GM23338 (cell line): ENCODE measurements around the gene WDR27. TPM values are rescaled to one million over a fixed set of nuclear protein-coding genes. Genes with fewer than 3 reads are reported as not detected.

ENCODE experiments used
- ATAC-seq: fragments of 200-7000 bp; cut with Tn5 transposase; 3 replicates; pipeline ENCODE4 v1.9.1; 2020
- DNase-seq: peaks from one replicate; pipeline ENCODE4 v3.0.0-alpha.2; 2015; ENCODE audit warnings: low spot score
- H2AFZ ChIP-seq: fragments of 200-600 bp; sonication (generic); 2 replicates; pipeline ENCODE4 v1.8.0; 2016; ENCODE audit warnings: antibody characterized with exemption, mild to moderate bottlenecking, moderate library complexity
- H3F3A ChIP-seq: fragments of 200-600 bp; sonication (generic); replicated peaks from 2 replicates; pipeline ENCODE4 v1.8.0; 2017; ENCODE audit warnings: antibody characterized with exemption, mixed run types, low read depth
- H3K27ac ChIP-seq: fragments of 200-600 bp; sonication (generic); 2 replicates; pipeline ENCODE4 v1.6.1; 2016; ENCODE audit warnings: low read depth
- H3K27me3 ChIP-seq: fragments of 200-600 bp; sonication (generic); 2 replicates; pipeline ENCODE4 v1.8.0; 2016; ENCODE audit warnings: mild to moderate bottlenecking, mixed run types, moderate library complexity; ENCODE audit not compliant: insufficient read depth
- H3K36me3 ChIP-seq: fragments of 200-600 bp; sonication (generic); 2 replicates; pipeline ENCODE4 v1.8.0; 2016; ENCODE audit warnings: mild to moderate bottlenecking; ENCODE audit not compliant: insufficient read depth
- H3K4me1 ChIP-seq: fragments of 200-600 bp; sonication (generic); 2 replicates; pipeline ENCODE4 v1.8.0; 2016; ENCODE audit warnings: mild to moderate bottlenecking, moderate library complexity; ENCODE audit not compliant: insufficient read depth
- H3K4me2 ChIP-seq: fragments of 200-600 bp; sonication (generic); 2 replicates; pipeline ENCODE4 v1.7.1; 2017; ENCODE audit warnings: mixed run types
- H3K4me3 ChIP-seq: fragments of 200-600 bp; sonication (generic); 2 replicates; pipeline ENCODE4 v1.6.1; 2016; ENCODE audit warnings: mixed run types
- H3K79me2 ChIP-seq: fragments of 200-600 bp; sonication (generic); replicated peaks from 2 replicates; pipeline ENCODE4 v1.8.0; 2017; ENCODE audit warnings: mild to moderate bottlenecking; ENCODE audit not compliant: insufficient read depth
- H3K9me2 ChIP-seq: fragments of 200-600 bp; sonication (generic); 2 replicates; pipeline ENCODE4 v1.8.0; 2017; ENCODE audit not compliant: insufficient read depth
- H4K20me1 ChIP-seq: fragments of 200-600 bp; sonication (generic); replicated peaks from 2 replicates; pipeline ENCODE4 v1.8.0; 2017; ENCODE audit warnings: mild to moderate bottlenecking; ENCODE audit not compliant: insufficient read depth
- H3K27ac Mint-ChIP-seq: 2 replicates; pipeline ENCODE4 v1.8.0; 2020; ENCODE audit warnings: inconsistent platforms, mild to moderate bottlenecking, moderate library complexity, mixed read lengths
- H3K27me3 Mint-ChIP-seq: 3 replicates; pipeline ENCODE4 v1.8.0; 2022; ENCODE audit warnings: low read depth, mild to moderate bottlenecking, moderate library complexity, mixed read lengths, inconsistent platforms; ENCODE audit not compliant: insufficient read depth, poor library complexity
- H3K36me3 Mint-ChIP-seq: 3 replicates; pipeline ENCODE4 v1.8.0; 2021; ENCODE audit warnings: low read depth, mild to moderate bottlenecking, inconsistent platforms, moderate library complexity, mixed read lengths
- H3K4me1 Mint-ChIP-seq: 3 replicates; pipeline ENCODE4 v1.8.0; 2020; ENCODE audit warnings: mild to moderate bottlenecking, inconsistent platforms, mixed read lengths
- H3K4me3 Mint-ChIP-seq: 3 replicates; pipeline ENCODE4 v1.8.0; 2021; ENCODE audit warnings: moderate library complexity, mild to moderate bottlenecking, inconsistent platforms, mixed read lengths
- H3K9me3 Mint-ChIP-seq: 3 replicates; pipeline ENCODE4 v1.8.0; 2020; ENCODE audit warnings: moderate library complexity, mild to moderate bottlenecking, inconsistent platforms, mixed read lengths
- ETS1 ChIP-seq: IDR thresholded peaks from 2 replicates; pipeline ENCODE4 v1.6.1; 2016; ENCODE audit warnings: antibody characterized with exemption
- EZH2 ChIP-seq: fragments of 200-600 bp; sonication (generic); IDR thresholded peaks from one replicate; pipeline ENCODE4 v1.8.0; 2017; ENCODE audit warnings: antibody characterized with exemption, mild to moderate bottlenecking, low read depth; ENCODE audit not compliant: unreplicated experiment
- EZH2phosphoT487 ChIP-seq: fragments of 200-600 bp; sonication (generic); IDR thresholded peaks from one replicate; pipeline ENCODE4 v1.8.1; 2018; ENCODE audit warnings: antibody characterized with exemption; ENCODE audit not compliant: unreplicated experiment
- JUNB ChIP-seq: IDR thresholded peaks from one replicate; pipeline ENCODE4 v1.6.1; 2016; ENCODE audit warnings: antibody characterized with exemption; ENCODE audit not compliant: unreplicated experiment
- NANOG ChIP-seq: IDR thresholded peaks from 2 replicates; pipeline ENCODE4 v1.6.1; 2016; ENCODE audit warnings: antibody characterized with exemption, borderline replicate concordance
- POLR2AphosphoS5 ChIP-seq: IDR thresholded peaks from 2 replicates; pipeline ENCODE4 v1.6.1; 2016; ENCODE audit warnings: antibody characterized with exemption, low read depth
- STAT1 ChIP-seq: IDR thresholded peaks from one replicate; pipeline ENCODE4 v1.6.1; 2016; ENCODE audit warnings: antibody characterized with exemption; ENCODE audit not compliant: unreplicated experiment
- ZNF114 ChIP-seq: fragments of 250-450 bp; sonication (Bioruptor Pico); IDR thresholded peaks from 2 replicates; pipeline ENCODE4 v1.5.0; 2020; ENCODE audit warnings: mild to moderate bottlenecking, moderate library complexity
- ZNF331 ChIP-seq: fragments of 250-450 bp; sonication (Bioruptor Pico); IDR thresholded peaks from 2 replicates; pipeline ENCODE4 v1.5.0; 2020; ENCODE audit warnings: low read depth, mild to moderate bottlenecking, moderate library complexity
- ZNF462 ChIP-seq: fragments of 250-450 bp; sonication (Bioruptor Pico); IDR thresholded peaks from 2 replicates; pipeline ENCODE4 v1.5.0; 2020; ENCODE audit warnings: mild to moderate bottlenecking, moderate library complexity
- polyA plus RNA-seq: library from polyadenylated mRNA; unstranded; fragments of >200 nt; fragmentation: Nextera tagmentation; extraction: Ambion mirVana; gene quantifications from 2 replicates; pipeline ENCODE4 v1.2.1, GENCODE V29; 2016
- total RNA-seq: library from RNA; depleted of rRNA; stranded (reverse); fragments of >200 nt; shearing (Covaris generic); gene quantifications from 2 replicates; pipeline ENCODE4 v1.2.3, GENCODE V29; 2014

WDR27 gene
- total and polyA plus RNA-seq, 2 experiments from 2014 or later: 55.3 to 80.4 TPM

GRCh38 chr6:169638915-169639314 lies 62.9 kb downstream of the WDR27 start (continued):
- TF ChIP-seq ZNF462 (CRISPR knock-in tag) (no peak), POLR2AphosphoS5 (no peak), JUNB (no peak), ZNF114 (no peak), EZH2 (no peak), NANOG (no peak)

GRCh38 chr6:169638388-169638787 lies 63.4 kb downstream of the WDR27 start:
- no peak overlapping the region for H3K4me2 ChIP-seq
- DNase-seq: no peak
- Mint-ChIP-seq H3K4me1 (no peaks in the 10 kb centered on the region), H3K36me3 (peaks cover 45% of the 10 kb centered on the region), H3K27me3 (peaks cover 3% of the 10 kb centered on the region), H3K27ac (no peak overlapping the region), H3K9me3 (no peaks in the 10 kb centered on the region), H3K4me3 (no peak overlapping the region)
- no peaks in the 10 kb centered on the region for H3K27me3 ChIP-seq
- H4K20me1 ChIP-seq: peaks cover 5% of the 10 kb centered on the region
- ATAC-seq: no peak
- no peaks in the 10 kb centered on the region; the same call in 1 of the 2 replicates for H3K36me3 ChIP-seq
- no peak overlapping the region for H2AFZ ChIP-seq
- no peaks in the 10 kb centered on the region for H3K9me2 ChIP-seq
- no peaks in the 10 kb centered on the region for H3K4me1 ChIP-seq
- no peak overlapping the region for H3K27ac ChIP-seq
- H3K79me2 ChIP-seq: no peaks in the 10 kb centered on the region
- no peak overlapping the region for H3K4me3 ChIP-seq
- peaks cover 8% of the 10 kb centered on the region for H3F3A ChIP-seq
- no peak for TF ChIP-seq EZH2
- no peak for TF ChIP-seq EZH2phosphoT487
- no peak for TF ChIP-seq ETS1
- no peak for TF ChIP-seq STAT1
- no peak for TF ChIP-seq NANOG
- no peak for TF ChIP-seq ZNF331 (CRISPR knock-in tag)
- TF ChIP-seq POLR2AphosphoS5: no peak
